Choroid plexus epithelial cell (primary cell): ENCODE measurements around the gene CCDC127.

Experiments
- DNase-seq: peaks from one replicate; pipeline ENCODE4 v3.0.0-alpha.2; 2010; ENCODE audit warnings: low read depth
- H3K4me3 ChIP-seq: 2 replicates; pipeline ENCODE4 v1.5.1; 2011; ENCODE audit warnings: low read depth, mild to moderate bottlenecking, control low read depth, low read length, moderate library complexity
- CTCF ChIP-seq: conservative IDR thresholded peaks from 2 replicates; pipeline ENCODE4 v1.5.1; 2011; ENCODE audit warnings: low read depth, mild to moderate bottlenecking, control low read depth, inconsistent platforms, low read length, moderate library complexity

The CCDC127 gene

GRCh38 chr5:164244-164643 lies 53.7 kb downstream of the CCDC127 start:
- no peak for DNase-seq
- TF ChIP-seq CTCF = no peak
- H3K4me3 ChIP-seq = no peak overlapping the region

GRCh38 chr5:163841-164240 lies 54.1 kb downstream of the CCDC127 start:
- no peak overlapping the region for H3K4me3 ChIP-seq
- no peak for DNase-seq
- TF ChIP-seq CTCF = no peak

- H3K4me3 ChIP-seq = no peak overlapping the region
- TF ChIP-seq CTCF = no peak
- no peak for DNase-seq
Observed at GRCh38 chr5:163338-163620, 54.7 kb downstream of the CCDC127 start.

GRCh38 chr5:162565-163337 lies 55.2 kb downstream of the CCDC127 start:
- TF ChIP-seq CTCF = no peak
- no peak overlapping the region for H3K4me3 ChIP-seq
- no peak for DNase-seq

- no peak for TF ChIP-seq CTCF
- no peak for DNase-seq
- H3K4me3 ChIP-seq = no peak overlapping the region
Observed at GRCh38 chr5:162190-162564, 55.8 kb downstream of the CCDC127 start.

- H3K4me3 ChIP-seq = no peak overlapping the region
- no peak for TF ChIP-seq CTCF
- DNase-seq = no peak
Observed at GRCh38 chr5:161803-162110, 56.2 kb downstream of the CCDC127 start.

- H3K4me3 ChIP-seq = no peak overlapping the region
- no peak for DNase-seq
- TF ChIP-seq CTCF = no peak
Observed at GRCh38 chr5:160921-161802, 56.8 kb downstream of the CCDC127 start.
